IPS-NIHi7 (cell line): Measurements from ENCODE around the gene ECI1.
A peak's percentile ranks its signal among the peaks of the same experiment; 100 is the strongest.
"Not testable (repeated sequence)": the region's sequence is repeated elsewhere in the genome, so short reads cannot be mapped to it uniquely, and the experiment has no call there.

ENCODE experiments used
- DNase-seq: peaks from one replicate; pipeline ENCODE4 v3.0.0; 2012; ENCODE audit warnings: mixed read lengths; ENCODE audit errors: extremely low spot score

ECI1 gene

GRCh38 chr16:2210386-2211365 lies 40.7 kb downstream of the ECI1 start, which contains the start of gene BRICD5:
BRICD5 (minus strand) TSS chr16:2210863; CDS start chr16:2210833, 30 bp downstream.
- DNase-seq, result no peak

DNA sequence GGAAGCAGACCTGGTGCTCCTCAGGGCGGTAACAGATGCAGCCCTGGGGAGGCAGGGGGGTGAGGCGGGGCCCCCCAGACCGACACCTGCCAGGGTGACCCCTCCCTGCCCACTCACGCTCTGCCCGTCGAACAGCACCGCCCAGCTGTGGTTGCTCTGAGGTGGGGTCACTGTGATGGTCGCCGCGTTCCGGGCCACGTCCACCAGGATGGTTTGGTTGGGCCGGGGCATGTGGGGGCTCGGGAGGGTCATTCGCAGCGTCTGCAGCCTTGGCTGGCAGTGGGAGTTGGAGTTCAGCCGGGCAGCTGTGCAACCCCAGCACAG lies 41.4 kb downstream of the ECI1 start:
- DNase-seq, result no peak

GRCh38 chr16:2209258-2210008 lies 42.0 kb downstream of the ECI1 start:
- DNase-seq, result no peak

DNA sequence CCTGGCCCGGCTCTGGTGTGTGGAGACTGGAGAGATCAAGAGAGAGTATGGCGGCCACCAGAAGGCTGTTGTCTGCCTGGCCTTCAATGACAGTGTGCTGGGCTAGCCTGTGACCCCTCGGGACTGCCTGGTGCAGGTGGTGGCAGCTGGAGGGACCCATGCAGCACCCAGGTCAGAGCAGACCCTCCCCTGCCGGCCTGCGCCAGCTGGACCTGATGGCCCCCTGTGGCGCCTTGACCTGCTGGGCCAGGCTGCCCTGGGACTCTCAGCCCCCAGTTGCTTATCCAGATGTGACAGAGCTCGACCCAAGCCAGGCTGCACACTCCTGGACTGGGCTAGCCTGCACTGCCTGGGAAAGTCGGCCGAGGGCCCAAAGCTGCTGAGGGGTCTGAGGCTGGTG lies 42.6 kb downstream of the ECI1 start:
- no peak for DNase-seq

DNA sequence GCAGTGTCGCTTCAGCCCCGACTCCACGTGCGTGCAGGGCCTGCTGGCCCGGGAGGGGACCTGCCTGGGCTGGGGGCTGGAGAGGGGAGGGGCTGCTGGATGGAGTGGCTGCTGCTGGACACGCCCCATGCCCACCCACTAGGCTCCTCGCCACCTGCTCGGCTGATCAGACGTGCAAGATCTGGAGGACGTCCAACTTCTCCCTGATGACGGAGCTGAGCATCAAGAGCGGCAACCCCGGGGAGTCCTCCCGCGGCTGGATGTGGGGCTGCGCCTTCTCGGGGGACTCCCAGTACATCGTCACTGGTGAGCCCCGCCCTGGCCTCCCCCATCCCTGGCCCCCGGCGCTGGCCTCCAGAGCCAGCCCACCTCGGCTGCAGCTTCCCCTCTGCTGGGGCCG lies 43.1 kb downstream of the ECI1 start:
- no peak for DNase-seq

DNA sequence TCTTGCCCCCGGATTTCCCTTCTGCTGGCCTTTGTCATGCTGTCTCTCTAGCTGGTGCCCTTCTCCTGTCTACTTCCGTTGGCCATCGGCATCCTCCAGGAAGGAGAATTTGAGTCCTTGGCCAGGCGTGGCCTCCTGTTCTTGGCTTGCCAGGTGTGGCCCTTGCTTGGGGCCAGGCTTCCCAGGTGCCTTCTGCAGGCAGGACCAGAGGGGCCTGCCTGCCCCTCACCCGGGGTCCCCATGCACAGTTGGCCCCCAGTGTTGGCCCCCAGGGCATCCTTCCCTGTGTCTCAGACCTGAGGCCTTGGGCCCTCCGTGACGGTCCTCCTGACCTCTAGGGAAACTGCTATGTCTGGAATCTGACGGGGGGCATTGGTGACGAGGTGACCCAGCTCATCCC lies 43.5 kb downstream of the ECI1 start:
- DNase-seq, result no peak

DNA sequence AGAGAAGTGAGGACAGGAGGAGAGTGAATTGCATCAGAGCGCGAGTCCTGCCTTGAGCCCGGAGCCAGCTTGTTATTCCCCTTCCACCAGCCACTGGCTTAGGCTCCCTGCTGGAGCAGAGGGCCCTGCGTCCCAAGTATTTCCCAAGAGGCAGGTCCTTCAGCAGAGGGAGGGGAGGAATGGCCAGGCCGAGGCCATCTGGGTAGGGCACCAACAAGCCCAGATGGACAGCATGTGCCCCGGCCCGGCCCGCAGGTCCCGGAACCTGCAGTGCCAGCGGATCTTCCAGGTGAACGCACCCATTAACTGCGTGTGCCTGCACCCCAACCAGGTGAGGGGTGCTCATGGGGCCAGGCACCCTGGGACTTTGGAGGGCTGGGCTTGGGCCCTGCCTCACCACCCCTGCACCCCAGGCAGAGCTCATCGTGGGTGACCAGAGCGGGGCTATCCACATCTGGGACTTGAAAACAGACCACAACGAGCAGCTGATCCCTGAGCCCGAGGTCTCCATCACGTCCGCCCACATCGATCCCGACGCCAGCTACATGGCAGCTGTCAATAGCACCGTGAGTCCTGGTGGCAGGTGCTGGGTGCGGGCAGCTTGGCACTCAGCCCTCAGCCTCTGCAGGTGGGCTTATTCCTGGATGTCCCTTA lies 44.5 kb downstream of the ECI1 start:
- no peak for DNase-seq

DNA sequence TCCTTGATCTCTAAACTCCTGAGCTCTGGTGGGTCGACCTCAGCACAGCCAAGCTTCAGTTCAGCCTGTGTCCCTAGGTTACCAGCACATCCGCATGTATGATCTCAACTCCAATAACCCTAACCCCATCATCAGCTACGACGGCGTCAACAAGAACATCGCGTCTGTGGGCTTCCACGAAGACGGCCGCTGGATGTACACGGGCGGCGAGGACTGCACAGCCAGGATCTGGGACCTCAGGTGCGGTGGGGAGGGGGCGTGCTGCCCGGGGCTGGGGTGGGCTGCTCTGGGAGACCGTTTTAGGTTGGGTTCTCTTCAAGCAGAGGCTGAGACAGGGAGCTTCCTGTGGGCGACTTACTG lies 45.0 kb downstream of the ECI1 start:
- DNase-seq, result no peak

DNA sequence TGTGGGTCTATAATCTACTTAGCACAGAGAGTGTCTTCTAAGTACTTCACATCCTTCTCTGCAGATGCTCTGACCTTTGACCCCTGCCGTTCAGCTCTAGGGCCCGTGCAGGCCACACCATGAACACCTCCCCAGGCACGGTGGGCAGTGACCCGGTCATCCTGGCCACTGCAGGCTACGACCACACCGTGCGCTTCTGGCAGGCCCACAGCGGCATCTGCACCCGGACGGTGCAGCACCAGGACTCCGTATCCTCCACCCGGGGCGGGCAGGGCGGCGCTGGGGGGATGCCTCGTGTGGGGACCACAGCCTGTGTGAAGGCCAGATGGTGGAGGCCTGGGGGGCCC lies 45.4 kb downstream of the ECI1 start:
- no peak for DNase-seq

DNA sequence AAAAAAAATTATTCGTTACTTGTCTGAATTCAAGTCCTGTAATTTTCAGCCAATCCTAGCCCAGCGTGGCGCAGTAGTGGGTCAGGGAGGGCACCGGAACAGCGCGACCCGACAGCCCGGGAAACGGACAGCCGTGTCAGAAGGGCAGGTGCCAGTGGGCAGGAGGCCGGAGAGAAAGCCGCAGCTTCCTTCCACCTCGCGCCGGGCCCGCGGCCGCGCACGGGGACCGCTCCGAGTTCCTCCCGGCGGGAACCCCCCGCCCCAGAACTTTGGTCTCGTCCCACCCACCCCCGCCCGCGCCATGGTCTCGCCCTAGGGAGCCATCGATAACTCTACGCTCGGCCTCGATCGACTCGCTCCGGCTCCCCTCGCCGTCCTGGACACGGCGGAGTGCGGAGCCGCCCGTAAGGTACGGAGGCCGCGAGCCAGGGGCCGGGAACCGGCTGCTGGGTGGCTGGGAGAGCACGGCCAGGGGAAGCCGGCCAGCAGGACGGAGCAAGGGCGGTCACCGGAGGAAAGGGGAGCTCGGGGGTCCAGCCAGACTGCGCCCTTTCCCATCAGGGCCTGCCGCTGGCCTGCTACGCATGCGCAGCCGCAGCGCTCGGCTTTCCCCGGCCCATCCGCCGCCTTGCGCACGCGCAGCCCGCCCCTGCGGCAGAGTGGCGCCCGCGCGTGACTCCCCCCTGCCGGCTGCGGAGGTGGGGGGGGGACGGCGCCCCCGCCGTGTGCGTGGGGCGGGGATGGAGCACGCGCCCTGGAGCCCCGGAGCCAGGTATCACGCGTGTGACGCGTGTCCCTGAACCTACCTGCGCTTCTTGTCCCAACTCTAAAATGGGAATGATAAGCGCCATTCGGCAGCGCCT lies 46.1 kb downstream of the ECI1 start, which contains the start of gene MLST8:
TSS of gene MLST8 (plus strand) at position 351 of the 863 bp plus-strand sequence. CDS start 632 bp downstream, outside the sequence.
- DNase-seq, result peak; percentile 92

GRCh38 chr16:2204416-2205103 lies 46.8 kb downstream of the ECI1 start:
- DNase-seq, result no peak

- not testable (repeated sequence) for DNase-seq
These were observed 48.2 kb downstream of the ECI1 start for GRCh38 chr16:2203119-2203688.

GRCh38 chr16:2200313-2200712 lies 51.1 kb downstream of the ECI1 start:
- DNase-seq, result no peak

DNA sequence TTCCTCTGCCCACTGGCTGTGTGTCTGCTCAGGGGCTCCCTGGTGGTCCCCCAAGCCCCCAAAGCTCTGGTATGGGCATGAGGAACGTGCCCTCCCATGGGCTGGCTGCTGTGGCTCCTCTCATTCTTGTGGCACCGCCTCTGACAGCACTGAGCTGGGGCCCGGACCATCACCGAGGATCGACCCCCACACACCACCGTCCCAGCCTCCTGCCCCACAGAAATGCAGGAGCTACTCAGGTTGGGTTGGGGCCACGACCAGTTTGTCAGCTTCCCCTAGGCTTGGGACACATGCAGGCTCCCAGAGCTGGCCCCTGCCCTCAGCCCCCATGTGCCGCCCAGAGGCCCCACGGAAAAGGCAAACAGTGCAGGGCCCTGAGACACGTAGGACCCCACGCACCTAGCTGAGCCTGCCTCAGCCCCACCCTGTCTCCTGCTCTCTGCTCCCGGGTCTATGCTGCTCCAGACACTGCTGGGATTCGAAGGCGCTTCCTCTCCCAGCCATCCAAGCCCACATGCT lies 51.7 kb downstream of the ECI1 start:
- no peak for DNase-seq

DNA sequence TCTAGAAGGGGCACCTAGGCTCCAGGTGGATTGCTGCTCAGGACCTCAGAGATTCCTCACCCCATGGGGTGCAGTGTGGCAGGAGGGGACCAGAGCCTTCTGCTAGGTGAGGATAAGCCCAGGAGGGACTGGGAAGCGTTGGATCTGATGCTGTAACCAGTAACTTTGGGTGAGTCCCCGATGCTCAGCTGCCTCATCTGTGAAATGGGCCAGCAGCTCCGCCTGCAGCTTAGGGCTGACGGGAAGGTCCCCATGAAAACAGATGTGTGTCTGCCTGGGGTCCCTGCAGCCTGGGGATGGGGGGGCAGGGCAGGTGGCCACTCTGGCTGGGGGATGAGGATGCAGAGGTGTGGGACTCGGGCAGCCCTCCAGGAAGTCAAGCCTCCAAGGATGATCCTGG lies 52.3 kb downstream of the ECI1 start:
- no peak for DNase-seq

DNA sequence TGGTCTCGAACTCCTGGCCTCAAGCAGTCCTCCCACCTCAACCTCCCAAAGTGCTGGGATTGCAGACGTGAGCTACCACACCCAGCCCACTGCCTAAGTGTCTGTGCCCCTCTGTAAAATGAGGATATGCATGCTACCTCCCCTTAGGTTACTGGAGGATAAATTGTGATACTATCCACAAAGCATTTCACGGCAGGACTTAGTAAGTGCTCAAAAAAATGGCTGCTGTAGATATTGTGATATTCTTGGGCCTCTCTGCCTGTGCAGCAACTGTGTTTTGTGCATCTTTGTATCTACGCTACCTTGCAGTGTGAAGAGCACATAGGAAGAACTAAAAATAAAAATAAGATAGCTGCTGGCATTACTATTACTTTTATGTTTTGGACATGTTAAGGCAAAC lies 53.1 kb downstream of the ECI1 start:
- DNase-seq, result no peak

- no peak for DNase-seq
These were observed 53.6 kb downstream of the ECI1 start for GRCh38 chr16:2197765-2198164.

- DNase-seq, result no peak
These were observed 54.3 kb downstream of the ECI1 start for GRCh38 chr16:2196981-2197511.

DNA sequence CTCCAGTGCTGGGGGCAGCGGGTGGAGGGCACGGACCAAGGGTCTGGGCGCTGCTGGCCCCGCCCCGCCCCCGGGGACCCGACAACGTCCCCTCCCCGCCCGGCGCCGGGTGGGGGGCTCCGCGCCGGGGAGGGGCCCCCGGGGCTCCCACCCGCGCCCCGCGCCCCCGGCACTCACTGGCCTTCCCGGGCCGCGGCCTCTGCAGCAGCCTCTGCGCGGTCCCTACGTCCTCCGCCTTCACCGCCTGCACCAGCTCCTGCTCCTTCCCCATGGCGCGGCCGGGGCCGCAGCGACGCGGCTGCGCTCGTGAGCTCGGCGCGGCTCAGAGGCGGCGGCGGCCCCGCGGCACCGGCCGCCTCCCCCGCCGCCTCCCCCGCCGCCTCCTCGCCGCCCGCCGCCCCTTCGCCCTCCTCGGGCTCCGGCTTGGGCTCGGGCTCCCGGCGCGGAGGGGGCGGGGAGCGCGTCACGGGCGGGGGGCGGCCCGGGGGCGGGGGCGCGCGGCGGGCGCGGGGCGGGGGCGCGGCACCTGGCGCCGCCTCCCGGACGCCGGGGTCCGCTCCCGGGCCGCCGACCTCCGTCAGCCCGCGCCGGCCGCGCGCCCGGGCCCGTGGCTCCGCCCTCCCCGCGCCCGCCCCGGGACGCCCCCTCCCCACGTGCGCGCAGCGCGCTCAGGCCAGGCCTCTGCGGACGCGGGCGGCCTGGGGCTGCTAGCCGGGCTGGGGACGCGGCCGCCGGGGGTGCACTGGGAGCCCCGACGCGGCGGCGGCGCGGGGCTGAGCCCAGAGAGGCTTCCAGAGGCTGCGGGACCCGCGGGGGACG lies 55.0 kb downstream of the ECI1 start, which contains the start of gene CASKIN1:
TSS of gene CASKIN1 (minus strand) at position 444 of the 819 bp plus-strand sequence. CDS start at position 271, 173 bp downstream.
- peak; percentile 54 for DNase-seq
